GM12875 (cell line): Measurements from ENCODE around the gene SGF29.

Experiments used
- H3K4me3 ChIP-seq: one replicate; pipeline ENCODE4 v1.5.1; 2011; ENCODE audit warnings: low read depth, low read length, control low read depth
- TF ChIP-seq, protein P1 (sequence below): IDR thresholded peaks from 2 replicates; pipeline ENCODE4 v1.5.1; 2011; ENCODE audit warnings: low read depth, mild to moderate bottlenecking, control low read depth, inconsistent platforms, low read length, moderate library complexity, borderline replicate concordance; ENCODE audit not compliant: insufficient read depth

SGF29 gene

DNA sequence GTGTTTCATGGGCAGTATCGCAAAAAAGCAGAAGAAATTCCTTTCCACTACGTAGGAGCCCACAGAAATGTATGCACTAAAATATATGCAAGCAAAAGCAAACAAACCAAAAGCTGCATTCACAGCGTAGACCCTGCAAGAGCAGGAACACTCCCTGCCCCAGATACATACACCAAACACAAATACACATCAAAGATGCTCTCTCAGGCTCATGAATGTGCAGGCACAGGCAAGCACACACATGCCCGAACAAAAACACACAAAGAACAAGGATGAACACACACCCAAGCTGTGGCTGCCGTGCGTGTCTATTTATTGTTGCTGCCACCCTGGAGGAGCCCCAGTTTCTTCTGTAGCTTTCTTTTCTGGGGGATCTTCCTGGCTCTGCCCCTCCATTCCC, 16.6 kb upstream of the SGF29 start:
- no peak overlapping the region for H3K4me3 ChIP-seq
- TF ChIP-seq, protein P1, sequence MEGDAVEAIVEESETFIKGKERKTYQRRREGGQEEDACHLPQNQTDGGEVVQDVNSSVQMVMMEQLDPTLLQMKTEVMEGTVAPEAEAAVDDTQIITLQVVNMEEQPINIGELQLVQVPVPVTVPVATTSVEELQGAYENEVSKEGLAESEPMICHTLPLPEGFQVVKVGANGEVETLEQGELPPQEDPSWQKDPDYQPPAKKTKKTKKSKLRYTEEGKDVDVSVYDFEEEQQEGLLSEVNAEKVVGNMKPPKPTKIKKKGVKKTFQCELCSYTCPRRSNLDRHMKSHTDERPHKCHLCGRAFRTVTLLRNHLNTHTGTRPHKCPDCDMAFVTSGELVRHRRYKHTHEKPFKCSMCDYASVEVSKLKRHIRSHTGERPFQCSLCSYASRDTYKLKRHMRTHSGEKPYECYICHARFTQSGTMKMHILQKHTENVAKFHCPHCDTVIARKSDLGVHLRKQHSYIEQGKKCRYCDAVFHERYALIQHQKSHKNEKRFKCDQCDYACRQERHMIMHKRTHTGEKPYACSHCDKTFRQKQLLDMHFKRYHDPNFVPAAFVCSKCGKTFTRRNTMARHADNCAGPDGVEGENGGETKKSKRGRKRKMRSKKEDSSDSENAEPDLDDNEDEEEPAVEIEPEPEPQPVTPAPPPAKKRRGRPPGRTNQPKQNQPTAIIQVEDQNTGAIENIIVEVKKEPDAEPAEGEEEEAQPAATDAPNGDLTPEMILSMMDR: no peak

DNA sequence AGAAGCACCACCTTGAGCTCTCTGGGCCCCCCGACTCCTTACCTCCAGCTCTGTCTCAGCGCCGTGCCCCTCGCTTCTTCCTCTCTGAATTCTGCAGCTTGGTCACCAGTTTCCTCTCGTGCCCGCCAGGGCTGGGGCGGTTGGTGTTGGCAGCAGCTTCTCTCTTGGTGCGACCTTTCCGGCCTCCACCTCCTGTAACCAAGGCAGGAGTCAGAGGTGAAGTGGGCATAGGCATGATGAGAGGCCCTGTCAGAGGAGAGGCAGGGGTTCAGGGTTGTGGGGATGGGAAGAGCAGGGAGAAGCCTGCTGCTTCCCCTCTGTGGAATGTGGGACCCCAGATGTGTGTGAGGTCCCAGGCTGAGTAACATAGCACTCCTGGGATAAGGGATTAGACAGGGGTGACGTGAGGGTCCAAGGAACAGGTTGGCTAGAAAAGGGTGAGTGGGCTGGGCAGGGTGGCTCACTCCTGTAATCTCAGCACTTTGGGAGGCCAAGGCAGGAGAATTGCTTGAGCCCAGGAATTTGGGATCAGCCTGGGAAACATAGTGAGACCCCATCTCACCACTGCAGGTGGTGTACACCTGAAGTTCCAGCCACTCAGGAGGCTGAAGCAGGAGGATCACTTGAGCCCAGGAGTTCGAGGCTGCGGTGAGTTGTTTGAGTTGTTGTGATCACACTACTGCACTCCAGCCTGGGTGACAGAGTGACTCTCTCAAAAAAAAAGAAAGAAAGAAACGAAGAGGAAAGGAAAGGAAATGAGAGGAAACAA, 15.6 kb upstream of the SGF29 start:
- TF ChIP-seq, protein P1: no peak
- no peak overlapping the region for H3K4me3 ChIP-seq

DNA sequence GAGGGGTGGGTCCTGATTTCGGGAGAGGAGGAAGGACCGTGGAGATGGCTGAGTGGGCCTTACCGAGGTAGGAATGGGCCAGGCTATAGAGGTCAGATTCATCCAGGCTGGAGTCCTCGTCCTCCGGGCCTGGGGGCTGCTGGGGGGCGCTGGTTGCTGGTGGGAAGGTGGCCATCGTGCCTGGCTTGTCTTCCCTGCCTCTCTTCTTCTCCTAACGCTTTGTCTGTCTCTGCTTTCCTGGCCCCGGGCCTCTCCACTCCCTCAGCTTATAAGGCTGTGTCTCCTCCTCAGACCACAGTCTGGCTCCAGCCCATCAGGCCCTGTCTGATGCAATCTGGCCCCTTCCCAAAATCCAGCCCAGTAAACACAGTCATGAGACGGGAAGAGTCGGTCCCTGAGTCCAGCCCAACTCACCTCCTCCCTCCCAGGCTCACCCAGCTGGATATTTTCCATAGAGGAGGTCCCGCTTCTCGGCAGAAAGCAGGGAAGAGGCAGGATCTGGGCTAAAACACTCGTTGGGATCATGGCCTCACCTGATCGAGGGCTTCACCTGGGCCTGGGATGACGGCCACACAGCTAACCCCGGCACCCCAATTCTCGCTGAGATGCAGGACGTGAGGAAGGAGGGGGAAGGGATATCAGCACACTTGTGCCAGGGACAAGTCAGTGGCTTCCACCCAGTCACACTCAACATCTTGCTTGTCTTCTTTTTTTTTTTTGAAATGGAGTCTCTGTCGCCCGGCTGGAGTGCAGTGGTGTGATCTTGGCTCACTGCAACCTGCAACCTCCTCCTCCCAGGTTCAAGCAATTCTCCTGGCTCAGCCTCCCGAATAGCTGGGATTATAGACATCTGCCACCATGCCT, 14.8 kb upstream of the SGF29 start, which contains the start of gene NUPR1:
Gene NUPR1, minus strand, starts transcription at position 242 of the 864 bp plus-strand sequence. Its CDS starts 67 bp downstream, at position 175.
- TF ChIP-seq, protein P1: no peak
- no peak within 1 kb of the TSS for H3K4me3 ChIP-seq

DNA sequence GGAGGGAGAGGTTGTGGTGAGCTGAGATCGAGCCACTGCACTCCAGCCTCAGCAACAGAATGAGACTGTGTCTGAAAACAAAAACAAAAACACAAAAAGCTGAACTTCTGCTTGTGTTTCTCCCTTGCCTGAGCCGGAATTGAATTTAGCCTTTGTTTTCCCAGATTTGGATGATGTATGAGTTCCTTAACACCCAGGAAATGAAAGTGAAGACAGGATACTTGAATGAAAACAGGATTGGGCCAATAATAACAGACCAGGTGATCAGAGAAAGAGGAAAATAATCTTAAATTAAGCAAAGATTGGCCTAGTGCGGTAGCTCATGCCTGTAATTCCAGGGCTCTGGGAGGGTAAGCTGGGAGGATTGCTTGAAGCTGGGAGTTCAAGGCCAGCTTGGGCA, 13.4 kb upstream of the SGF29 start:
- TF ChIP-seq, protein P1: no peak
- no peak overlapping the region for H3K4me3 ChIP-seq

DNA sequence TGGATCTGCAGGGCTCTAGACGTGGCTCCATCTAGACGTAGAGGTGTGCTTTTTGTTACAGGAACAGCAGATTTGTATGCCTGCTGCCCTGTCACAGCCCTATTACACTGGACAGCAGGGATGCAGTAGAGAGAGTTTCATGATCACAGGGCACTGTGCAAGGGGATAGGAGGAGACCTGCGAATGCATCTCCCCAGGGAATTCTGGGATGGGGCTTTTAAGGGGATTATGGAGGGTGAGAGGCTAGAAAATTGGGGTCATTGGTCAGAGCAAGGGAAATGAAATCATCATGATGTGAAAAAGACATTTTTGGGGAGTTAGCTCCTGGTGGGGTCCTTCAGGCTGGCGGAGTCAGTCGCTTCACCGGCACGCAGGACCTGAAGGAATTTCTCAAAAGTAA, 11.1 kb upstream of the SGF29 start:
- TF ChIP-seq, protein P1: no peak

DNA sequence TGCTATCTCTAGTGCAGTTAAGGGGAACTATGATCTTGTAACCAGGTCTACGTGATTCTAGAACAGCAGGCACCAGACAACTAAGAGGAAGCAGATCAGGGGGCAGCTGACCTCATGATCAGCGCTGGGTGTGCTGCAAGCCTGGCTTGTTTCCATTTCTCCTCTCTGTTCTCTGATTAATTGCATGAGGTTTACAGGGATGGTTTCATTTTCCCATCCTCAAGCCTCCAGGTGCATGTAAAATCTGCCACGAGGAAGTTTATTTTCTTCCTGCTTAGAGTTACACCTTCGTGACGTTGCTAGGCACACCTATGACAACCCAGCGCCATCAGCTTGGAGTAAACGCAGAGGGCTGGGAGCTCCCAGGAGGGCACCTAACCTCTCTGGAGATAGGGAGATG, 10.6 kb upstream of the SGF29 start:
- TF ChIP-seq, protein P1: no peak
- H3K4me3 ChIP-seq: no peak overlapping the region

More for the DNA sequence above, 11.1 kb upstream of the SGF29 start:
- no peak overlapping the region for H3K4me3 ChIP-seq
